PC-9 (cell line): ENCODE results near the gene BICC1. TPM values are rescaled to one million over a fixed set of nuclear protein-coding genes. Genes with fewer than 3 reads are reported as not detected.

ENCODE experiments used
- BruUV-seq: library from RNA; stranded (reverse); fragments of 400-500 nt; replicated peaks from 2 replicates; lab custom pipeline; 2021; lab: Mats Ljungman, UMichigan
- CTCF ChIA-PET: fragments of 300-600 bp; sonication (Branson Sonifier 250); formaldehyde crosslinking; loops from one replicate; lab custom pipeline; 2022; ENCODE audit warnings: antibody characterized with exemption; lab: Charles Lee
- POLR2A ChIA-PET: fragments of 300-600 bp; sonication (Branson Sonifier 250); formaldehyde crosslinking; loops from one replicate; lab custom pipeline; 2022; ENCODE audit warnings: antibody characterized with exemption; ENCODE audit not compliant: unreplicated experiment; lab: Charles Lee
- DNase-seq, 2 experiments: peaks; one replicate each; pipeline versions ENCODE4 v3.0.0 to v3.0.0-alpha.2; 2015 to 2022; ENCODE audit warnings: mixed read lengths in 1 of 2
- H2AFZ ChIP-seq: fragments of 200-600 bp; sonication (generic); 2 replicates; pipeline ENCODE4 v1.8.1; 2017; ENCODE audit warnings: antibody characterized with exemption
- H3F3A ChIP-seq: fragments of 200-600 bp; sonication (generic); 2 replicates; pipeline ENCODE4 v1.8.1; 2017; ENCODE audit warnings: antibody characterized with exemption, mild to moderate bottlenecking, low read depth; ENCODE audit not compliant: insufficient read depth
- H3K27ac ChIP-seq: fragments of 200-600 bp; sonication (generic); 2 replicates; pipeline ENCODE4 v1.6.1; 2016; ENCODE audit warnings: mixed run types
- H3K27me3 ChIP-seq: fragments of 200-600 bp; sonication (generic); 2 replicates; pipeline ENCODE4 v1.6.1; 2016; ENCODE audit warnings: low read depth, mixed run types; ENCODE audit not compliant: insufficient read depth
- H3K36me3 ChIP-seq: fragments of 200-600 bp; sonication (generic); 2 replicates; pipeline ENCODE4 v1.6.1; 2016; ENCODE audit warnings: low read depth, mixed run types
- H3K4me1 ChIP-seq: fragments of 200-600 bp; sonication (generic); replicated peaks from 2 replicates; pipeline ENCODE4 v1.6.1; 2016; ENCODE audit warnings: mixed run types; ENCODE audit not compliant: insufficient read depth
- H3K4me2 ChIP-seq: fragments of 200-600 bp; sonication (generic); 2 replicates; pipeline ENCODE4 v1.6.1; 2017; ENCODE audit warnings: mixed run types
- H3K4me3 ChIP-seq: fragments of 200-600 bp; sonication (generic); 2 replicates; pipeline ENCODE4 v1.6.1; 2016; ENCODE audit warnings: mixed run types
- H3K79me2 ChIP-seq: fragments of 200-600 bp; sonication (generic); 2 replicates; pipeline ENCODE4 v1.6.1; 2017; ENCODE audit warnings: low read depth, mixed run types
- H3K9me2 ChIP-seq: fragments of 200-600 bp; sonication (generic); 2 replicates; pipeline ENCODE4 v1.8.1; 2017; ENCODE audit warnings: mild to moderate bottlenecking; ENCODE audit not compliant: insufficient read depth
- H3K9me3 ChIP-seq: fragments of 200-600 bp; sonication (generic); 2 replicates; pipeline ENCODE4 v1.8.1; 2016; ENCODE audit warnings: low read depth; ENCODE audit not compliant: insufficient read depth
- H4K20me1 ChIP-seq: fragments of 200-600 bp; sonication (generic); 2 replicates; pipeline ENCODE4 v1.8.1; 2017; ENCODE audit not compliant: insufficient read depth
- EZH2 ChIP-seq: fragments of 200-600 bp; sonication (generic); IDR thresholded peaks from 2 replicates; pipeline ENCODE4 v1.8.0; 2017; ENCODE audit warnings: antibody characterized with exemption, low read depth
- intact Hi-C: fragments of 100-400 bp; cut with micrococcal nuclease; formaldehyde crosslinking; loops from one replicate; pipeline ENCODE4 v1.10.0; 2022; ENCODE audit not compliant: unreplicated experiment
- total RNA-seq: library from RNA; stranded (reverse); gene quantifications from 2 replicates; pipeline ENCODE4 v1.2.3, GENCODE V29; 2021
- TF ChIP-seq, protein P1 (sequence below): fragments of 200-600 bp; sonication (generic); conservative IDR thresholded peaks from 2 replicates; pipeline ENCODE4 v1.6.1; 2017; ENCODE audit warnings: mixed run types, antibody characterized with exemption, mild to moderate bottlenecking, moderate library complexity

The BICC1 gene
- total RNA-seq, 1 experiment from 2014 or later = not detected

DNA sequence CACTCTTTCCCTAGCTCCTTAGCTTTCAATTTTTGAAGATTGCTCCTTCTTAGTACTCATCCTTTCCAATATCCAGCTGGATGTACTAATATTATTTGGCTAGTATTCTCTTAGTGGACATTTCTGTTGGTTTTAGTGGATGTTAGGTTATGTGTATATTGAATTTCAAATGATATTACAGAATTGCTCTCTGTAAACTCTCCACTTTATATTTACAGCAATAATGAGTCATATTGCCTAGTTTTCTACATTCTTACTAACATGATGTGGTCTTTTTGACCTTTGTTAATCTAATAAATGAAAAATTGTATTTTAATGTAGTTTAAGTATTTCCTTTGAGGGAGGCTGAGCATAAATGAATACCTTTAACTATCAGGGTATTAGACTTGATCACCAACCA, 69.4 kb downstream of the BICC1 start:
- intact Hi-C loops = no loop called here
- no peaks in the 10 kb centered on the region for H3K9me3 ChIP-seq
- no peaks in the 10 kb centered on the region for H3F3A ChIP-seq
- TF ChIP-seq, protein P1, sequence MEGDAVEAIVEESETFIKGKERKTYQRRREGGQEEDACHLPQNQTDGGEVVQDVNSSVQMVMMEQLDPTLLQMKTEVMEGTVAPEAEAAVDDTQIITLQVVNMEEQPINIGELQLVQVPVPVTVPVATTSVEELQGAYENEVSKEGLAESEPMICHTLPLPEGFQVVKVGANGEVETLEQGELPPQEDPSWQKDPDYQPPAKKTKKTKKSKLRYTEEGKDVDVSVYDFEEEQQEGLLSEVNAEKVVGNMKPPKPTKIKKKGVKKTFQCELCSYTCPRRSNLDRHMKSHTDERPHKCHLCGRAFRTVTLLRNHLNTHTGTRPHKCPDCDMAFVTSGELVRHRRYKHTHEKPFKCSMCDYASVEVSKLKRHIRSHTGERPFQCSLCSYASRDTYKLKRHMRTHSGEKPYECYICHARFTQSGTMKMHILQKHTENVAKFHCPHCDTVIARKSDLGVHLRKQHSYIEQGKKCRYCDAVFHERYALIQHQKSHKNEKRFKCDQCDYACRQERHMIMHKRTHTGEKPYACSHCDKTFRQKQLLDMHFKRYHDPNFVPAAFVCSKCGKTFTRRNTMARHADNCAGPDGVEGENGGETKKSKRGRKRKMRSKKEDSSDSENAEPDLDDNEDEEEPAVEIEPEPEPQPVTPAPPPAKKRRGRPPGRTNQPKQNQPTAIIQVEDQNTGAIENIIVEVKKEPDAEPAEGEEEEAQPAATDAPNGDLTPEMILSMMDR = no peak
- TF ChIP-seq EZH2 = no peak
- H3K27me3 ChIP-seq = 0 out of 2 replicates have a peak, but pooled peaks cover 5% of the 10 kb centered on the region
- no peaks in the 10 kb centered on the region for H3K4me1 ChIP-seq
- H2AFZ ChIP-seq = no peak overlapping the region
- no peaks in the 10 kb centered on the region for H4K20me1 ChIP-seq
- H3K36me3 ChIP-seq = no peaks in the 10 kb centered on the region
- no peak overlapping the region for H3K4me3 ChIP-seq
- no peaks in the 10 kb centered on the region for H3K79me2 ChIP-seq
- POLR2A ChIA-PET = no interaction called here
- no peak for DNase-seq
- H3K4me2 ChIP-seq = no peak overlapping the region
- CTCF ChIA-PET = no interaction called here
- H3K9me2 ChIP-seq = no peaks in the 10 kb centered on the region
- no peak overlapping the region for H3K27ac ChIP-seq
- no TSS peak for BruUV-seq

DNA sequence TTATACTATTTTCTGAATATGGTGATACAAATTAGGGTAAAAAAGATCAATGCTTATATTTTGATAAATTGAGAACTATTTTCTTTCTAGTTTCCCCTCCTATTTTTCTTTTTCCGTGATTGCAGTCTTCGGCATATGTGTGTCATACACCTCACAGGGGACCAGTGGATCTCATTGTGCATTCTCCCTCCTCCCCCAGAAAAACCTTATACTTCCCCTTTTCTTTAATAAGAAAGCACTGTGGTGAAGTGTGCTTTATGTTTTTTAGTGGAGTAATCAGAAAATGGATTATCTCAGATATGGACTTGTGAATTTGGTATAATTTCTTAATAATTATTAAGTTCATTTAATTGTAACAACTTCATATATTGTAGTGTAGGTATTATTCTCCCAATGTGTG, 72.8 kb downstream of the BICC1 start:
- Histone ChIP-seq H3K9me3 (no peaks in the 10 kb centered on the region), H3K27me3 (no peaks in the 10 kb centered on the region), H3K27ac (no peak overlapping the region), H2AFZ (no peak overlapping the region), H3K79me2 (no peaks in the 10 kb centered on the region), H3K9me2 (no peaks in the 10 kb centered on the region), H3K4me2 (no peak overlapping the region), H3K4me3 (no peak overlapping the region), H3K36me3 (no peaks in the 10 kb centered on the region), H4K20me1 (no peaks in the 10 kb centered on the region), H3F3A (no peaks in the 10 kb centered on the region), H3K4me1 (no peaks in the 10 kb centered on the region)
- DNase-seq = no peak
- POLR2A ChIA-PET = no interaction called here
- TF ChIP-seq EZH2 = no peak
- TF ChIP-seq, protein P1 = no peak
- CTCF ChIA-PET = no interaction called here
- intact Hi-C loops = no loop called here
- BruUV-seq = no TSS peak

DNA sequence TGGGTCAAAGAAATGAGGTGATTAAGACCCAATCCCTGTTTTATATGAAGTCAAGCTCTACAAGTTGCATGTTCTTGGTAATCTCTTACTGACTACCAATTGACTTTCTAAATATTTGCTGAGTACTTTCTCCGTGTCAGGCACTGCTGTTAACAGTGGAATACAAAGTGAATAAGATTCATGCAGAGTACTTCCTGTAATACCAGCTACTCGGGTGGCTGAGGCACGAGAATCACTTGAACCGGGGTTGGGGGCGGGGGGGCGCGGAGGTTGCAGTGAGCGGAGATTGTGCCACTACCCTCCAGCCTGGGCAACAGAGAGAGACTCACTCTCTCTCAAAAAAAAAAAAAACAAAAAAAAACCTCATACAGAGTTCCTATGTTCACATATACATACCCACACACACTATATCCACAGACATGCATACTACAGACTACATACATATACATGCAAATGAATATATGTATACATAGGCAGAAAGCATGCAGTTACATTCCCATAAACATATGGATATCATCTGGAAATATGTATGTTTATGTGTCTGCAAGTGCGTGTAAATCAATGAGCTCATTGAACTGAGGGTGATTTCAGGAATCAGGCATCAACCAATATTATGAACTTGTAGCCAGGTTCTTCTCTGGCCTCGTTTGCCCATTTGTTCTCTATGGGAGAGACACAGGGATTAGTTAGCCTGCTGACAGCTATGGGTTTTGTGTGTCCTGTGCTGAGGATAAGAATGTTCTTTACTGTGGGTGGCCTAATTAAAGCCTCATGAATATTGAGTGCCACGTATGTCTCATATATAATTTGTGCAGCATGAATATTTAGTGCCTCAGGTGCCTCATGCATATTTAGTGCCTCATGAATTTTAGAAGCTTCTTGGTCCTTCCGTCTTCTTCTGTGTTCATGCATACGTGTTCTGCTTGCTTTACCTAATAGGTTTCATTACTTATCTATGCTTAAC, 73.9 kb downstream of the BICC1 start:
- H3K9me2 ChIP-seq = no peaks in the 10 kb centered on the region
- DNase-seq = no peak
- no peaks in the 10 kb centered on the region for H3K79me2 ChIP-seq
- ChIA-PET CTCF (no interaction called here), POLR2A (no interaction called here)
- no TSS peak for BruUV-seq
- no peak overlapping the region for H3K4me2 ChIP-seq
- H3K36me3 ChIP-seq = no peaks in the 10 kb centered on the region
- no peak for TF ChIP-seq EZH2
- TF ChIP-seq, protein P1 = no peak
- intact Hi-C loops = no loop called here
- H3K27ac ChIP-seq = no peak overlapping the region
- H4K20me1 ChIP-seq = no peaks in the 10 kb centered on the region
- no peaks in the 10 kb centered on the region for H3F3A ChIP-seq
- no peaks in the 10 kb centered on the region for H3K4me1 ChIP-seq
- H2AFZ ChIP-seq = no peak overlapping the region
- H3K4me3 ChIP-seq = no peak overlapping the region
- no peaks in the 10 kb centered on the region for H3K27me3 ChIP-seq
- no peaks in the 10 kb centered on the region for H3K9me3 ChIP-seq
